Umbilical cord (tissue), 2 donors: ENCODE measurements around the gene NEK3. TPM values are rescaled to one million over a fixed set of nuclear protein-coding genes. Genes with fewer than 3 reads are reported as not detected.
A peak's percentile ranks its signal among the peaks of the same experiment; 100 is the strongest.
"Not testable (repeated sequence)": the region's sequence is repeated elsewhere in the genome, so short reads cannot be mapped to it uniquely, and the experiment has no call there.

Source experiments
- DNase-seq: peaks from one replicate; pipeline ENCODE4 v3.0.0-alpha.2; 2015; ENCODE audit warnings: low spot score
- total RNA-seq: library from RNA; depleted of rRNA; stranded (reverse); fragments of >200 nt; gene quantifications from one replicate; pipeline ENCODE4 v1.2.3, GENCODE V29; 2014; ENCODE audit warnings: low replicate concordance; ENCODE audit not compliant: insufficient read depth

The NEK3 gene, protein sequence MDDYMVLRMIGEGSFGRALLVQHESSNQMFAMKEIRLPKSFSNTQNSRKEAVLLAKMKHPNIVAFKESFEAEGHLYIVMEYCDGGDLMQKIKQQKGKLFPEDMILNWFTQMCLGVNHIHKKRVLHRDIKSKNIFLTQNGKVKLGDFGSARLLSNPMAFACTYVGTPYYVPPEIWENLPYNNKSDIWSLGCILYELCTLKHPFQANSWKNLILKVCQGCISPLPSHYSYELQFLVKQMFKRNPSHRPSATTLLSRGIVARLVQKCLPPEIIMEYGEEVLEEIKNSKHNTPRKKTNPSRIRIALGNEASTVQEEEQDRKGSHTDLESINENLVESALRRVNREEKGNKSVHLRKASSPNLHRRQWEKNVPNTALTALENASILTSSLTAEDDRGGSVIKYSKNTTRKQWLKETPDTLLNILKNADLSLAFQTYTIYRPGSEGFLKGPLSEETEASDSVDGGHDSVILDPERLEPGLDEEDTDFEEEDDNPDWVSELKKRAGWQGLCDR
- total RNA-seq = 13.7 TPM

DNA sequence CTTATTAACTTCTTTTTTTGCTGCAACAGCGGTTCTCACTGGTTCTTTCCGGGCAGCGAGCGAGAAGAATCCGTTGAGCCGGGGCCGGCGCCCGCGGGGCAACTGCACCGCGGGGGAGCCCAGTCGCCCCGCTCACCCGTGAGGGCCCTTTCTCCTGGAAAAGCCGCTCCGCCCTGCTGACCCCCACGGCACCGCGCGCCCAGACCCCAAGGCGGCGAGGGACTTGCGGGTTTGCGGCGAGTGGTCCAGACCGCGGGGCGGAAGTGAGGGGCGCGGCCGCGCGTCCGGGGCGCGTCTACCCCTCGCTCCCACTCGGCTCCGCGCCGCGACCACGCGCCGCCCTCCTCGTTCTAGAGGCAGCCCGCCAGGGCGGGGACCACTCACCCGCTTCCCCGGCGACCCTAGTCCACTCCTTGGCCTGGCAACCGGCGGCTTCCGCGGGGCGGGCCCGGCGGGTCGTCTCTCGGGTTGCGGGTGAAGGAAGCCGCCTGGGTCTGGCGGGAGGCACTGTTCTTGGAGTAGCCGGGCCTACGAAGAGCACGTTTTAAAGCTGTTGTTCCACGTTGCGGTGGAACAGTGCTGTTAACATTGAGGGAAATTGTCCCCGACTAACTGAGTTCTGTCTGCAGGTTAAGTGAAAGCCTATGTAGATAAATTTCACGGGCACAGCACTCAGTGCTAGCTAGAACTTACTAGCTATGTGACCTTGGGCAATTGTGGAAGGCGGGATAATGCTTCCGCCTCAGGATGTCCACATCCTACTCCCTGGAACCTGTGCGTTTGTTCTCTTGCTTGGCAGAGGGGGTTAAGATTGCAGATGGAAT is at the start of gene NEK3:
TSS of gene NEK3 (minus strand) at position 439 of the 824 bp plus-strand sequence. CDS start 3,406 bp downstream, outside the sequence.
- peak; percentile 75 for DNase-seq

DNA sequence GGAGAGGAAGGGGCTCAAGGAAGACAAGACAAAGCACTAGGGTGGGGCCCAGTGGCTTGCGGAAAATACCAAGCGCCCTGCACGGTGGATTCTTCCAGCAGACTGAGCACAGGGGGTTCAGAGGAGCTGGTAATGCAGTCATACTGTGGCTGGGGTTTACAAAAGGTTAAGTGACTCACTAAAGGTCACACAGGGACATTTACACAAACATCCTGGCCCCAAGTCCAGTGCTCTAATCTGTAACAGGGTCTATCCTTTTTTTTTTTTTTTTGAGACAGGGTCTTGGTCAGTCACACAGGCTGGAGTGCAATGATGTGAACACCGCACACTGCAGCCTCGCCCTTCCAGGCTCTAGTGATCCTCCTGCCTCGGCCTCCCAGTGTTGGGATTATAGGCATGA is 49.0 kb upstream of the NEK3 start:
- DNase-seq = not testable (repeated sequence)

DNA sequence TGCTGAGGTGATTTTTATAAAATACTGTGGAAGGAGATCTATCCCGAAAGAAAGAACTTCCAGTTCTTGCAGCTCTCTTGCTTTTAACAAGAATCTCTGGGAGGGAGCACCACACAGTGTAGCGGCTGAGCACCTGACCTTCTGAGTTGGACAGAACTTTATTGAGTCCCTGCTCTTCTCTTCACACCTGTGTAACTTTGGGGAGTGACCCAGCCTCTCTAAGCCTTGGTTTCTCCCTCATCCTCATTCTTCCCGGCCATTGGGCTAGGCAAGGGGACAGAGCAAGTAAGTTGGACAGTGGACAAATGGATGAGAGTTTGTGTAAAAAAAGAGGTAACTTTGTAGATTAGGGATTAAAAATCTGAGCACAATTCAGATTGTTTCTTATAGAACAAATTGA is 48.5 kb upstream of the NEK3 start:
- DNase-seq = not testable (repeated sequence)

DNA sequence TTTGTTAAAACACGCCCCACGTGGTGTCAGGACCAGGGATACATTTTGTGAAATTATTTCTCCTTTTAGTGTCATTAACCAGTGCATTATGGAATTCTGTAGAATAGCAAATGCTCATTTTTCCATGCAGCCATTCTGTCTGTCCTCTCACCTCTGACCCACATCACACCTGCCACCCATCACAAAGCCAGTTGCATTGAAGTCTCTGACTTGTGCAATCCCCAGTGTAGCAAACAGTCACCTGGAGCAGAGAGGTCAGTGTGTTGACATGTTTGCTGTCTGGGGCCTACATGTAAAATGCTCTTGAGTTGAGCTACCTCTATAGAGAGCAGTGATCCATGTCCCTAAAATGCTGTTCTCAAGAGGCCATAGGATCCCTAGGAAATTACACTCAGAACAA is 47.9 kb upstream of the NEK3 start:
- DNase-seq = not testable (repeated sequence)

DNA sequence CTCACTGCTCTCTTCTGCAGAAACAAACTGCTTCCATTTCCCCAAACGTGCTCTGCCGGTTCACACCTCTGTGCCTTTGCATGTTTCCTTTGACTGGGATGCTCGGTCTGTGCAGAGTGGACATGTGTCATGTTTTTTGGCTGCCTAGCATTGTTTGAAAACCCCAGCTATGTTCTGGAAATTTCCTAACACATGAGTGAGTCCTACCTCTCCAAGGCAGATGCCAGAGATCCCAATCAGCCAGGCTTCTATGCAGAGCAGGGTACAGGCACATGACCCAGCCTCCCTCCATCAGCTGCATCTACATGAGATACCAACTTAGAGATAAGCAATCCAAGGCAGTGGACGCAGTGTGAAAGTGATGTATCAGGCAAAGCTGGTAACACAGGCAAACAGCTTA is 45.1 kb upstream of the NEK3 start:
- DNase-seq = not testable (repeated sequence)

DNA sequence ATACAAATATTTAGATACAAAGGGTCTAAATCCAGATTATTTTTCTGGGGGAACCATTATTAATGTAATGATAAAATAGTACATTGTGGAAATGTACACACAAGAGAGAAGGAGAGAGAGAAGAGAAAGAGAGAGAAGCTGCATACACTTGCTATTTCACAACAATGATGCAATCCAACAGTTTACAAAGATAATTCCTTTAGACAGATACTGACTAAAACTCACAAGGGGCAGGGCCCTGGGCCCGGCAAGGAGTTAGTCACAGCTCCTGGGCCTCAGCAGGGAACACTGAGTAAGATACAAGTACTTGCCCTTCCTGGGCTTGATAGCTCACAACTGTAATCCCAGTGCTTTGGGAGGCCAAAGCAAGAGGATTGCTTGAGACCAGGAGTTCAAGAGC is 44.5 kb upstream of the NEK3 start:
- peak; percentile 85 for DNase-seq

DNA sequence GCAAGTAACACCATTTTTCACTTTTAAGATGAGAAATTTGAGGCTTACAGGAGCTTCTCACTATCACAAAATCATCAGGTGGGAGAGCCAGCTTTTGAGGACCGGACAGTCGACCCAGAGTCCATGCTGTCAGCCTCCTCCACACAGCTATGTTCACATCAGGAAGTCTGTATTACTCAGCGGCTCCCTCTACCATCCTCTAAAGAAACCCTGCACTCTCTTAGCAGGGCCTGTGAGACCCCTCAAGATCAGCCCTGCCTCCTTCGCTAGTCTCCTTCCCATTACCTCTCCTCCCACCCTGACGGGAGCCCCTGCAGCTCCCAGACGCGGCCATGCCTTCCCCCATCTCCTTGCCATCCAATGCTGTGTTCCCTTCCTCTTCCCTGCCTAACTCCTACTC is 43.1 kb upstream of the NEK3 start:
- not testable (repeated sequence) for DNase-seq

DNA sequence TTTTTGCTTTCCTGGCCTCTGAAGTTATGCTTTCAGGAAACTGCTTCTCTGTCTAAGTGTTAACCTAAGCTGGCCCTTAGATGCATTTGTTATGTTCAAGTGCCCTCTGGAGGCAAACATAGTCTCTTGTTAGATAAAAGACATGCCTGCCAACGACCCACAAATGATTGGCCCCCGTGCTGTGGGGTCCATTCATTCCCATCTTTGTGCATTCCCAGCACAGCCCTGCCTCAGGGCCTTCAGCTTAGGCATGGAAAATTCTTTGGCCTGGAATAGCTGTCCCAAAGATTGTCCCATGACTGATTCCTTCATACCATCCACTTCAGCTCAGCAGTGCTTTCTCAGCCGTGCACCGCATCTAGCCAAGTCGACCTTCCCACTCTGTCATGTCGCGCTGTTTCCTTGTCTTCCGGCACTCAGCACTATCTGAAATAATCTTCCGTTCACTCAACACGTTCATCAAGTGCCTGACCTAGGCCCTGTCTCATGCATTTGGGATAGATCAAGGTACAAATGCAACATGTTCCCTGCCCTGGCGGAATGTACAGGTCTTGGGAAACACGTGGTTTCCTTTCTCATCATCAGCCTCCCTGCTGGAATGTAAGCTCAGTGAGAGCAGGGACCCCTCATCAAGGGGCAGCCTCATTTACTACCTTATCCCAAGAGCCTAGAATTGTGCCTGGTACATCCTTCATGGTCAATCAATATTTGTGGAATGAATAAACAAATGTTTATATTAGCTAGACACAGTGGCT is 42.2 kb upstream of the NEK3 start:
- peak; percentile 73 for DNase-seq

DNA sequence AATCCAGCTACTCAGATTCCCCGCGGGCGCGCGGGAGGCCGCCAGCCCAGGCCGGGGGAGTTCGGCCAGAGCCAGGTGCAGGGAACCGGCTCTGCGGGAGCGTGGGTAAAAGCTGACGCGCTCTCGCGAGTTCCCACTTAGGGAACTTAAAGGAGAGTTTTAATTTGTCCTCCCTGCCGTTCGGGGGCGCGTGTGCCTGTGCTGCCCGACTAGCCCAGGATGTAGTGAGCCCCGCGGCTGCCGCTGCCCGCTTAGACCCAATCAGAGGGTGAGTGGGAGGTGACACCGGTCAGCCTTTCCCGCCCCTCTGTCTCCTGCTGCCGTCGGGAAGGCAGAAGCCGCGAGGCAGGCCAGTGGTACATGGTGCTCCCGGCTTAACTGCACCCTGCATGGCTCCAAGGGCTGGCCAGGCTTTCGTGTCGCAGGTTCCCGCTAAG is 36.0 kb upstream of the NEK3 start:
- DNase-seq = peak; percentile 84

DNA sequence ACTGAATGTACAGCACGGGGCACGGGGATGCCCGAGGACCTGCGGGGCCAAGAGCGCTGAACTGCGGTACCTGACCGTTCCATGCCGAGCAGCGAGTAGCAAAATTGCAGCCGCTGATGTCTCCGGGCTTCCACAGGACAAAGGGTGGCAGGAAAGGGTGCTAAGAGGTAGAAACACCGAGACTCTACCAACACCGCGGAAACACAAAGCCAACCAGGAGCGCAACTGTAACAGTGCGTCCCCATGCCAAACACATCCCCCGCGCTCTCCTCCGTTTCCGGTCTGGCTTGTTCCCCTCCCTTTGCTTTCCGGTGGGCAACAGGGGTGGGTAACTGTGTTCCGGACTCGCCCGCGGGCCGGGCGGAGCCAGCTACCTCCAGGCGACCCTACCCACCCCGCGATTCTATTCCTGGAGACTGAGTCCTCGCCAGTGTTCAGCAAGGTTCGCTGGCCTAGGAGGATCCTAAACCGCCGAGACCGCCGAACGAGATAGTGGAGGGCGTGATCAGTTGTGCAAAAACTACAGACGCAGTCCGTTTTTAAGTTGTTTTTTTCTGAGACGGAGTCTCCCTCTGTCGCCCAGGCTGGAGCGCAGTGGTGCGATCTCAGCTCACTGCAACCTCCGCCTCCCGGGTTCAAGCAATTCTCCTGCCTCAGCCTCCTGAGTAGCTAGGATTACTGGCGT is 34.9 kb upstream of the NEK3 start:
- peak; percentile 86 for DNase-seq

DNA sequence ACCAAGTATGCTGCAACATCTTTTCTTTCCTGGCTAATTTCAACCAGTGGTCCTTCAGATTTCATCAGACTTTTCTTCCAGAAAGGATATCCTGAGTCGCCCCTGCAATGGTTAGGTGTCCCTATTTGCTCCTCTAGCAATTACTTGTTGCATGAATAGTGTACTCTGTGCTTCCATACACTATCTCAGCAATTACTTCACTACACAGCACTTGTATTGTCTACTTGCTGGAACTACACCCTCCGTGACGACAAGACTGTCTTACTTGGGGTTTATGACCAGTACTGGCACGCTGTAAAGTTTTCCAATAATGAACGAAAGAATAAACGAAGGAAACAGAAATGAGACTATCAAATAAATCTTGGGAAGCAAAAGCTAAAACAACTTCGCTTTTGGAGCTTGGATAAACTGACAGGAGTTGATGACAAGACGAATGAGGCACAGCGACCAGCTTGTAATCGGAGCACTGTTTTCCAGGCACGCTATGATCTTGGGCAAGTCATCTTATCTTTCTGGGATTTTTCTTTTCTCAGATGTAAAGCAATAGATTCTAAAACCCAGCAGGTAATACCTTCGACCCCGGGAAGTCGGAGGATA is 34.3 kb upstream of the NEK3 start:
- not testable (repeated sequence) for DNase-seq

DNA sequence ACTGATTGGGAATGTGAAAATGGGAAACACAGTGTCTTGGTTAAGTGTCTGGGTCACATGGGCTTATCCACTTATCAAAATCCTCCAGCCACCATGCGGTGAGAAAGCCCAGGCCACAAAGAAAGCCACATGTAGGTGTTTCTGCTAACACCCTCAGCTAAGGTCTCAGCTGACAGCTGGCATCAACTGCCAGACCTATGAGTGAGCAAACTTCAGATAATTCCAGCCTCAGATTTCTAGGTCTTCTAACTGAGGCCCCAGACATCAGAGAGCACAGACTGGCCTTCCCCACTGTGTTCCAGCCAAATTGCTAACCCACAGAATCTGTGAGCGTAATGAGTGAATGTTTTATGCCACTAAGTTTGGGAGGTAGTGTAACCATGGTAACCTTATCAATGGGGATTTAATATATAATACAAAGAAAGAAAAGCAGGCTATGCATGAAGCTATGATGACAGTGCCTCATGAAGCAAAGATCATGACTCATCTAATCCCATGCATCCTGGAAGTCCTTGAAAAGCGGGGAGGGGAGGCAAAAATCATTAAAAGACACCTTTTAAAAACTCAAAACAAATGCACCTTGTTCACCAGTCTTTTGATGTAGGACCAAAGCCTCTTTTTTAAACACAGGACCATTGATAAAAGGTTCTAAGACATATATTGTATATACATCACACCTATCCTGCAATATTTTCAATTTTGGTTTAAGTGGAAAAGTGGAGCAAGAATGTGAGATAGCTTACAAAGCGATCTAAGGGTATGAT is 28.2 kb upstream of the NEK3 start:
- peak; percentile 92 for DNase-seq

DNA sequence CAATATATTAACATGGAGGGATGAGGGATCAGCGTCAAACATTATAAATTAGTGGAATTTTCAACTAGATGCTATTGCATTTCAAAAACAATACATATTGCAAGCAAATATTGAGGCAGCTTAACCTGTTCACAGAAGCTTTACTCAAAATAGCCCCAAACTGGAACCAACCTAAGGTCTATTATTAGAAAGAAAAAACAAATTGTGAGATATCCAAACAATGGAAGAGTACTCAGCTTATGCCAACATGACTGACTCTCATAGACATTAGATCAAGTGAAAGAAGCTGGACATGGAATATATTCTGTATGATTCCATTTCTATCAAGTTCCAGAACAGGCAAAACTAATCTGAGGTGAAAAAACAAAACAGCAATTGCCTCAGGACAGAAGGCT is 27.6 kb upstream of the NEK3 start:
- no peak for DNase-seq

DNA sequence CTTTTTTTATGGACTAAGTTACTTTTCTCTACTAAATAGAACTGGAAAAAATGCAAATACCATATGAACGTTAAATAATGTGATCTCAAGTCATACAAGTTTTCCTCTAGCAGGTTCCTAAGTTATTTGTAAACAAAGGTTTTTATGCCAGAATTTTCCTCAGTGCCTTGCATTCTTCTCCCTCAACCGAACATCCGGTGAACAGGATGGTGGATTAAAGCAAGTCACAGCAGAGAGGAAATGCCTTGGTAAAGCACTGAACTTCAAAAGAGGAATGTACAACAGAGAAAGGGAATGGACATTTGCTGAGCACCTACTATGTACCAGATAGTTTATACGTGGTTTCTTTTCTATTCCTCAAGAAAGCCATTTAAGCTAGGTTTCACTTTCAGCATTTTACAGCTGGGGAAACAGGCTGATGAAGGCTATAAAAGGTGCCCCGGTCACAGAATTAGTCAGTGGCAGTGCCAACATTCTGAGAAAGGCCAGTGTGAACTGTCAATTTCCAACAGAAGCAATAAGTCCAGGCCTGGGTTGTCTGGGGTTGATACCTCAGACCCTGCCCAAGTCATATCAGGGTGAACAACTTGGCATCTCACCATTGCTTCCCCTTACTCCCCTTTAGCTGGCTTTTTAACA is 22.0 kb upstream of the NEK3 start:
- not testable (repeated sequence) for DNase-seq

DNA sequence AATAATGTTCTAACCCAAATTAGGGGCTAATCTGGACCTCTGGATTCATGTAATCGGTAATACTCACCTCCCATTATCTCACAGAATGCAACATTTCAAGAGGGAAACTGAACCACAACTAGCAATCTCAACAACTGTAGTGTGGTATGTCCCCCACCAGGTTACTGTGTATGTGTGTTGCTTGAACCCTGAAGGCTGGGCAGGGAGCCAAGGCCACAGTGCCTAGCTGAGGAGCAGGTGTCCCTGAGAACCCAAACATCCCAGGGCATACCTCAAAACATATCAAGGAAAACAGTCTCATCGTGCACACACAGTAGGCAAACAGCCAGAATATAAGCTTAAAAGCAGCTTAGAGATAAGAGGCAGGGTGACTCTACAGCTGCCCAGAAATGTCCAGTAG is 20.5 kb upstream of the NEK3 start:
- no peak for DNase-seq

DNA sequence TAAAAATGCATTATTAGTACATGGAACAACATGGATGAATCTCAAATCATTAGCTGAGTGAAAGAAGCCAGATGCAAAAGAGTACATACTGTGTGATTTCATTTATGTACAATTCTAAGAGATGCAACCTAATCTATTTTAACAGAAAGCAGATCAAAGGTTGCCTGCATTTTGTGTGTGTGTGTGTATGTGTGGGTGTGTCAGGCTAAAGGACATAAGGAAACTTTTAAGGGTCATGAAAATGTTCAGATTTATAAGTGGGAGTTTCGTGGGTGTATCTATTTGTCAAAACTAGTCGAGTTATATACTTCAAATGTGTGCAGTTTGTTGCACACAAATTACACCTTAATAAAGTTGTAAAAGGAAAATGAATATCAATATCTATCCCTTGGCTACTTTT is 17.9 kb upstream of the NEK3 start:
- DNase-seq = no peak

DNA sequence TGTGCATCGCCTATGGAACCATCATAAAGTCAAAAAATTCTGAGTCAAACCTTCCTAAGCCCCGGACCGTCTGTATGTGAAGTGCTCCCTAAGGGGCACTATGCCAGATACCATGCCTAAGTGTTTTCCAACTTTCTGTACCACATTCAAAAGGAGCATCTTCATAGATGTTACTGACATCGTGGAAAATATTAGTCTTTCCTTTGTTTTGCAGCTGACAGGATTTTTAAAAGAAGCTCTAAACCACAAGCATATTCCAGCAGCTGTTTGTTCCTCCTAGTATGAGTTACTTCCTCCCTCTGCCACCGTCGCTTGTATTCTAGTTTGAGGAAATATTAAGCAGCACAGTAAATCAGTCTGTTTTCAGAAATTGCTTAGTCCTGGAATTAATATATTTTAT is 14.6 kb upstream of the NEK3 start:
- peak; percentile 33 for DNase-seq

DNA sequence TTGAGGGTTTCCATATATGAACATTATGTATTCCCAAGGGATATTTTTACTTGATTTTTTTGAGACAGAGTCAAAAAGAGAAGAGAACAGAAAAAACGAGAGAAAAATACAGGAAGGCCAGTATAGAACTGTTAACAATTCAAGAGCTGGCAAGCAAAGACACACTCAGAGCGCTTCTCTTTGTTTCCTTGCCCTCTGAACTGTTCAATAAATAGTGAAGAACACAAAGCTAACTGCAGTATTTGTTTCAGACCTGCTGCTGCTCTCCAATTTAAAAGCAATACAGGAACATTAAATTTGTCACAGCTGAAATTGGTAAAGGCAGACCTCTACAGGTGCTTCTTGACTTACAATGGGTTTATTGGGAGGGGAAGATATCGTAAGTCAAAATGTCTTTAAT is 14.0 kb upstream of the NEK3 start:
- DNase-seq = no peak

DNA sequence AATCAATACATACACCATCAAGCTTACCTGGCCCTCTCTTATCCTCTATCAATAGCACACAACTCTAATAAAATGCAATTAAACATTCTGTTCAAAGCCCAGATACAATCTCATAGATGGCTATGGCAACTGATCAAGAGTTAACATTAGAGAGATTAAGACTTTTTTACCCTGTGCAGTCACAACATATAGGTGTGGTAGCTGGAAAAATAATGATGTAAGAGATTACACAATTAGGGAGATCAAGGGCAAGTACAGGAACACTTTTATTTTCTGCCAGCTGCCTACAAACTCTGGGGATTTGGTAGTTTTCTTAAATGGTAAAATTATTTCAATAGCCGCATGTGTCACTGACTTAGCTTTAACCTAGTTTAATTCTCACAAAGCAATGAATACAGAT is 12.3 kb upstream of the NEK3 start:
- not testable (repeated sequence) for DNase-seq
